ENCODE measurements around the gene CCDC142.
"Not testable (repeated sequence)": the region's sequence is repeated elsewhere in the genome, so short reads cannot be mapped to it uniquely, and the experiment has no call there.

CCDC142 gene

DNA sequence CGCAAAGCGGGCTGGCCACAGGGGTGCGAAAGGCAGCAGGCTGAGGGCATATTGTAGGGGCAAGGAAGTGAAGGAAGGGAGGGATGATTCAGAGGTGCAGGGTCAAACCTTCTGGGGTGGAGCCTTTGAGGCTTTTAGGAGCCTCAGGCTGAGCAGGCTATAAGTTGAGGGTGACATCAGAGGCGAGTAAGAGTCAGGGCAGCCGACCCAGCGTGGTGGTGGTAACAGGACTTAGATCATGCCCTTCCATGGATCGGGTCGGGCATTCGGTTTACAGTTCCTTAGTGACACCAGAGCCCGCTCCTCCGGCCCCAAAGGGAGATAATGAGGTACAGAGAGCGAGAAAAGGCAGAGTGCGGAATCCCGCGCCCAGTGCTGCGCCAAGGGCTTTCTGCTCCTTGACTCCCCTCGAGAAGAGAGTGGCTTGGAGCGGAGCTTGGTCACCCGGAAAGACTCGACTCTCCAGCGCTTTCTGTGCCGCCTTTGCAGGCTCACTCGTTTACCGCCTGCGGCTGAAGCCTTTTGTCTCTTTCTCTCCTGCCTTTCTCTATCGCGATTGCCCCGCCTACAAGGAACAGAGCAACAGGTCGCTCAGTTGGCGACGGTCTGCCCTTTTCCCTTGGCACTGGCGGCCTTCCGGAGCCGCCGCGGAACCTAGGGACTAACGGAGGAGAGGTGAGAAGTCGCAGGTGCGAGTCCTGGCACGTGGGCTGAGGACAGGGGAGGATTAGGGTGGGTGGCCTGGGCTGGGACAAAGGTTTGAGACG is 15.9 kb upstream of the CCDC142 start:
- no peak for DNase-seq

DNA sequence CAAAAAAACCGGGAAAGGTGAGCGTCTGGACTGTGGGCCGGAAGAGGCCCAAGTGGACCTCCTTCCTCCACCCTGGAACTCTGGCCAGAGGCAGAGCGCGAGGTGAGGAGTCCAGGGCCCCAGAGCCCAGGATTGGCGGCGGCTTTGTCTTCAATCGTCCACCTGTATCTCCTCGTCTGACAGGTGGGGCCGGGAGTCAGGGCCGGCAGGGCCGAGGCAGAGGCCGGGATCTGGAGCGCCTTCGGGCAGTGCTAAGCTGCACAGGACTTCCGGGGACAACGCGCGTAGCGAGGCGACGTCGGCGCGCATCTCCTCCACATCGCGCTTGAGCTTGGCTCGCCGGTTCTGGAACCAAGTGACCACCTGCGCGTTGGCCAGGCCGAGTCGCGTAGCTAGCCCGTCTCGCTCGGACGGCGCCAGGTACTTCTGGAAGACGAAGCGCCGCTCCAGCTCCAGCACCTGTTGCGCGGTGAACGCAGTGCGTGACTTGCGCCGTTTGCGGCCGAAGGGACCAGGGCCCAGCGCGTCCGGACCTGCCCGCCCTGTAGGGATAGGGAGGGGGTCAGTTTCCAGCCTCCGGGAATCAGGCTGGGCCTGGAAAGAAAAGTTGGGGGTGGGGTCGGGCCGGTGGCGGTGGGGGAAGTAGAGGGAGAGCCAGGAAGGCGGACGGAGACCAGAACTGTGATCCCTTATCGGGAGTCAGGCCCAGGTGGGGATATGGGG is 15.1 kb upstream of the CCDC142 start:
- DNase-seq = no peak

- no peak for DNase-seq
Observed at GRCh38 chr2:74496997-74497776, 14.4 kb upstream of the CCDC142 start.

- DNase-seq = no peak
Observed at GRCh38 chr2:74495440-74495839, 12.6 kb upstream of the CCDC142 start.

- DNase-seq = no peak
Observed at GRCh38 chr2:74493546-74493945, 10.7 kb upstream of the CCDC142 start.

DNA sequence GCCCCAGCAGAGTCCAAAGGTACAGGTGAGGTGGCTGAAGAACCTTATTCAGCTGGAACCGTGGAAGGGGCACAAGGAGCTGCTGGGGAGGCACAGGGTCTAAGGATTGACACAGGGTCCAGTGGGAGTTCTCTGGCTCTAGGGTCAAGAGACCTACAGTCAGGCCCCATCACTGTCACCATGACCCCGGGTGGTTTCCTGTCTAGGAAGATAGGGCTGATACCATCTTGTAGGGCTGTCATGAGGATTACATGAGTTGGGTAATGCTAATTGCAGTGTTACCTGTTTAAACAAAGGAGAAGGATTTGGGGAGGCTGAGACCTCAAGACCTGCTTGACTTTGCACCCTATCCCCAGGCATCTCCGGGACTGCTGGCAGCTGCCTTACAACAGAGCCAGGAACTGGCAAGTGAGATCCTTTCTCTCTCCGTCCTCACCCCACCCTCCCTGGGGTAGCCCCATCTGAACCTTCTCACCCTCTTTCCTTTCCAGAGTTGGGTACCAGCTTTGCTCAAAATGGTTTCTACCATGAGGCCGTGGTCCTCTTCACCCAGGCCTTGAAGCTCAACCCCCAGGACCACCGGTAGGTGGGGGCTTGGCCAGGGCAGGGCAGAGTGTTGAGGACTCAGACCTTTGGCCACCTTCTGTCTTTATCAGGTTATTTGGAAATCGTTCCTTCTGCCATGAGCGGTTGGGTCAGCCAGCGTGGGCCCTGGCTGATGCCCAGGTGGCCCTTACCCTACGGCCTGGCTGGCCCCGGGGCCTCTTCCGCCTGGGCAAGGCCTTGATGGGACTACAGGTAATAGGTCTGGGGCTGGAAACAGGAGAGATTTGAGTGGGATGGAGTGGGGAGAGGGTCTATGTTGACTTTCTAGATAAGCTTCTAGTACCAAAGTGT is 9.1 kb upstream of the CCDC142 start:
- no peak for DNase-seq

DNA sequence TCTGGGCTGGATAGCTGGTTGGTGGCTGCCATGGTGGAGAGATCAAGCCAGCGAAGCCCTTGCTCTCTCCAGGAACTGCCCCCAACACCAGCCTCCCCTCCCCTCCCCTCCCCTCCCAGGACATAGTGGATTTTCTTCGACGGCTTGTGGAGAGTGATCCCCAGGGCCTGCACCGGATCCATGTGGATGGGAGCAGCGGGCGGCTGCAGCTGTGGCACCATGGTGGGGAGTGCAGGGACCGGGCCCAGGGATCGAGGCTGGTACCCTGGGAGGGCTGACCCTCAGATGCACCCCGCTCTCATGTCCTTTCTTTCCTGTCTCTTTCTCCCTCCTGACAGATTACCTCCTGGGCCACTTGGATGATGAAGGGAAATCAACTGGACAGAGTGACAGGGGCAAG is 7.1 kb upstream of the CCDC142 start:
- DNase-seq = no peak

GRCh38 chr2:74488643-74489481 is 6.1 kb upstream of the CCDC142 start:
- no peak for DNase-seq

GRCh38 chr2:74486141-74486540 is 3.3 kb upstream of the CCDC142 start:
- no peak for DNase-seq

GRCh38 chr2:74483675-74484164 is 922 bp upstream of the CCDC142 start:
- DNase-seq = not testable (repeated sequence)

DNA sequence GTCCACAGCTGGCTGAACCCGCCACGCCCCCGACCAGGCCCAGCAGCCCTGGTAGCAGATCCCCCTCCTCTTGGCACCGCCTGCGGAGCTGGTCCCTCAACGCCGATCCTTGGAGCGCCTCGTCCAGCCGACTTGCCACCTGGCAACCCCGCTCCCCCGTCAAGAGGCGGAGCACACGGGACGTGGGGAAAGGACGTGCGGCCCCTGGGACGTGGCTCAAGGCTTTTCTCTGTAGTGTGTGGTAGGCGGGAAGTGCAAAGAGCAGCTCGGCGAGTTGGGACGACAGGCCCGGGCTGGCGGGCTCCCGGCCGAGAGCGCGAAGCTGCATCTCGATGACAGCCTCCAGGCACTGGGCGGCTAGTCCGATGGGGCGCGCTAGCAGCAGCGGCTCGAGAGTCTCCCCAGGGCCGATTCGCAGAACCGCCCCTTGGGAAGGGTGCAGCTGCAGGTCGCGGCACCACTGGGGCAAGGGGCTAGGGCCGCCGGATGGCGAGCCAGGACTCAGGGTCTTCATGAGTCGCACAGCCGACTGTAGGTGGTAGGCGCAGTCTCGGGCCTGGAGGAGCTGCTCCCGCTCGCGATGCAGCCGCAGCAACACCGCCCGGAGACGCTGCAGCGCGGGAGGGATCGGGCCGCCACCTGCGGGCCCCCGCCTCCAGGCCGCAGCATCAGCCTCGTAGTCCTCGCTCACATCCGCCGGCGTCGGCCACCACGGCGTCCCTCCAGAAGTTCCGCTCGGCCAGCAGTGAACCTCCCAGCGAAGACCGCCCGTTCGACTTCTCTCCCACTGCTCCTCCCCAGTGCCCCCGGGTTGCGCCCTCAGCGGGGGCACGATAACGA is 617 bp downstream of the CCDC142 start:
- DNase-seq = peak in 2 of 14 donors; percentile 52 to 58

- no peak for DNase-seq
Observed at GRCh38 chr2:74481431-74481830, 1.4 kb downstream of the CCDC142 start.

- no peak for DNase-seq
Observed at GRCh38 chr2:74474899-74475298, 7.9 kb downstream of the CCDC142 start.

GRCh38 chr2:74474481-74474880 is 8.3 kb downstream of the CCDC142 start:
- DNase-seq = no peak

- no peak for DNase-seq
Observed at GRCh38 chr2:74472945-74473258, 9.9 kb downstream of the CCDC142 start.

GRCh38 chr2:74472086-74472944 is 10.5 kb downstream of the CCDC142 start, which contains the start of gene MRPL53:
MRPL53 (minus strand) TSS chr2:74472680; CDS start chr2:74472660, 20 bp downstream.
- peak; percentile 60 to 95 (median 86) for DNase-seq

GRCh38 chr2:74471332-74472065 is 11.3 kb downstream of the CCDC142 start:
- DNase-seq = no peak

DNA sequence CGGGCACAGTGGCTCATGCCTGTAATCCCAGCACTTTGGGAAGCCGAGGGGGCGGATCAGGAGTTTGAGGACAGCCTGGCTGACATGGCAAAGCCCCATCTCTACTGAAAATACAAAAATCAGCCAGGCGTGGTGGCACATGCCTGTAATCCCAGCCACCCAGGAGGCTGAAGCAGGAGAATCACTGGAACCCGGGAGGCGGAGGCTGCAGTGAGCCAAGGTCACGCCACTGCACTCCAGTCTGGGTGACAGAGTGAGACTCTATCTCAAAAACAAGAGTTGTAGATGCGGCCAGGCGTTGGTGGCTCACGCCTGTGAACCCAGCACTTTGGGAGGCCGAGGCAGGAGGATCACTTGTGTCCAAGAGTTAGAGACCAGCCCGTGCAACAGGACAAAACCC is 12.1 kb downstream of the CCDC142 start:
- DNase-seq = not testable (repeated sequence)
